Glutamatergic neuron (in vitro differentiated cells): Measurements from ENCODE around the gene CXCL3. TPM values are rescaled to one million over a fixed set of nuclear protein-coding genes. Genes with fewer than 3 reads are reported as not detected.

Experiments used
- DNase-seq: peaks from one replicate; pipeline ENCODE4 v3.0.0; 2022
- H3K27ac Mint-ChIP-seq: one replicate; pipeline ENCODE4 v1.8.0; 2020; ENCODE audit warnings: mild to moderate bottlenecking, mixed read lengths, inconsistent platforms; ENCODE audit not compliant: unreplicated experiment
- H3K27me3 Mint-ChIP-seq: one replicate; pipeline ENCODE4 v1.8.0; 2020; ENCODE audit warnings: mild to moderate bottlenecking, moderate library complexity, mixed read lengths, inconsistent platforms; ENCODE audit not compliant: unreplicated experiment
- H3K36me3 Mint-ChIP-seq: one replicate; pipeline ENCODE4 v1.8.0; 2020; ENCODE audit warnings: mild to moderate bottlenecking, mixed read lengths, inconsistent platforms; ENCODE audit not compliant: unreplicated experiment
- H3K4me1 Mint-ChIP-seq: one replicate; pipeline ENCODE4 v1.8.0; 2020; ENCODE audit warnings: mild to moderate bottlenecking, low read depth, mixed read lengths, inconsistent platforms; ENCODE audit not compliant: unreplicated experiment
- H3K4me3 Mint-ChIP-seq: one replicate; pipeline ENCODE4 v1.8.0; 2020; ENCODE audit warnings: mild to moderate bottlenecking, mixed read lengths, inconsistent platforms; ENCODE audit not compliant: unreplicated experiment
- H3K9me3 Mint-ChIP-seq: one replicate; pipeline ENCODE4 v1.8.0; 2020; ENCODE audit warnings: mild to moderate bottlenecking, moderate library complexity, mixed read lengths, inconsistent platforms; ENCODE audit not compliant: unreplicated experiment
- CTCF ChIP-seq: fragments of 200-600 bp; sonication (generic); IDR thresholded peaks from one replicate; pipeline ENCODE4 v1.5.0; 2021; ENCODE audit not compliant: partially characterized antibody, unreplicated experiment
- total RNA-seq: library from RNA; stranded (reverse); fragmentation: NEBNext Ultra II Directional; extraction: Animal tissue kit (Norgen Biotek cat#: 25700); gene quantifications from one replicate; pipeline ENCODE4 v1.2.1, GENCODE V29; 2021; ENCODE audit not compliant: unreplicated experiment

CXCL3 gene
- total RNA-seq, 1 donor from 2014 or later = 0.74 TPM

- H3K27me3 Mint-ChIP-seq = no peaks in the 10 kb centered on the region
- DNase-seq = no peak
- no peak overlapping the region for H3K4me3 Mint-ChIP-seq
- no peak for TF ChIP-seq CTCF
- no peaks in the 10 kb centered on the region for H3K4me1 Mint-ChIP-seq
- no peak overlapping the region for H3K27ac Mint-ChIP-seq
- no peaks in the 10 kb centered on the region for H3K9me3 Mint-ChIP-seq
- no peaks in the 10 kb centered on the region for H3K36me3 Mint-ChIP-seq
Measured at GRCh38 chr4:74059161-74059829, 20.8 kb upstream of the CXCL3 start.

GRCh38 chr4:74058048-74058651 lies 19.7 kb upstream of the CXCL3 start:
- H3K27me3 Mint-ChIP-seq = no peaks in the 10 kb centered on the region
- H3K4me3 Mint-ChIP-seq = no peak overlapping the region
- H3K9me3 Mint-ChIP-seq = no peaks in the 10 kb centered on the region
- H3K36me3 Mint-ChIP-seq = no peaks in the 10 kb centered on the region
- no peaks in the 10 kb centered on the region for H3K4me1 Mint-ChIP-seq
- no peak for TF ChIP-seq CTCF
- H3K27ac Mint-ChIP-seq = no peak overlapping the region
- no peak for DNase-seq

- Mint-ChIP-seq H3K27ac (no peak overlapping the region), H3K4me3 (no peak overlapping the region), H3K27me3 (no peaks in the 10 kb centered on the region), H3K36me3 (no peaks in the 10 kb centered on the region), H3K9me3 (no peaks in the 10 kb centered on the region), H3K4me1 (no peaks in the 10 kb centered on the region)
- DNase-seq = no peak
- TF ChIP-seq CTCF = no peak
Measured at GRCh38 chr4:74057588-74057987, 19.1 kb upstream of the CXCL3 start.

- Mint-ChIP-seq H3K4me1 (no peaks in the 10 kb centered on the region), H3K36me3 (no peaks in the 10 kb centered on the region), H3K27me3 (no peaks in the 10 kb centered on the region), H3K27ac (no peak overlapping the region), H3K4me3 (no peak overlapping the region), H3K9me3 (no peaks in the 10 kb centered on the region)
- DNase-seq = no peak
- no peak for TF ChIP-seq CTCF
Measured at GRCh38 chr4:74056858-74057562, 18.5 kb upstream of the CXCL3 start.
